Measurements from ENCODE around the gene SKP2.
"Not testable (repeated sequence)": the region's sequence is repeated elsewhere in the genome, so short reads cannot be mapped to it uniquely, and the experiment has no call there.

The SKP2 gene

DNA sequence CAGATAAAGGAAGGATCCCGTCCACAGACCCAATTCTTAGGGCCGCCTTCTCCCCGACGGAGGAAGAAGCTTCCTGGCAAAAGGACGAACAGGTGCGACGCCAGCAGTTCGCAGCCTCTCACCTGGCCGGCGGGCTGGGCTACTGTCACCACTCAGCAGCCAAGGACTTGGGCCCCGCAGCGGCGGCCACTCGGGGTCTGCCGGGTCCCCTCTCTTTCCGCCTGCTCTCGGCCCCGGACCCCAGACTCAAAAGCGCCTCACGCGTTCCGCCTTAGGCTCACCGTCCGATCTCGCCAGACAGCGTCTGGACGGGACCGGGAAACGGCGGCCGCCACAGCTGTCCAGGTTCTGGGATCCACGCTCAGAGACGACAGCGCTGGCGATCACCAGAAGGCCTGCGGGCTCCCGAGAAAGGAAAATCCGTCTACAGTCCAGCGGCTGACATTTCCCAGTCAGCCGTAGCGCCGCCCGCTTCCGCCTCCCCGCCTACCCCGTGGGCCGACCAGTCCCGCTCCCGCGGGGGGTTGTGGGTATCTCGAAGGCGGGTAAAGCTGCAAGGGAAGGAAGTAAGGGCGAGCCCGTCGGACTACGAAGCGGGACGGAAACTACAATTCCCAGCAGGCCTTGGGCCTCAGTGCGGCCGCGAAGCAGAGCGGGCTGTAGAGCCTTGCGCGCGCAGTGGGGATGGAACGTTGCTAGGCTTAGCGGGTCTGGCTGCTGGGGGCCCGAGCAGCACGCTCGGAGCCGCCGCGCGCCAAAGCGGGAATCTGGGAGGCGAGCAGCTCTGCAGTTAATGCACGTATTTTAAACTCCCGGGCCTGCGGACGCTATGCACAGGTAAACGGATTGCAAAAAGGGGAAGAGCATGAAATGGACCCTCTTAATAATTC is at the start of gene SKP2, which contains the start of gene LMBRD2:
TSS of gene SKP2 (plus strand) at position 678 of the 890 bp plus-strand sequence. CDS start at position 830, 152 bp downstream.
TSS of gene LMBRD2 (minus strand) at position 454 of the 890 bp plus-strand sequence. CDS start 8,538 bp downstream, outside the sequence.
- peak; percentile 99 for DNase-seq

DNA sequence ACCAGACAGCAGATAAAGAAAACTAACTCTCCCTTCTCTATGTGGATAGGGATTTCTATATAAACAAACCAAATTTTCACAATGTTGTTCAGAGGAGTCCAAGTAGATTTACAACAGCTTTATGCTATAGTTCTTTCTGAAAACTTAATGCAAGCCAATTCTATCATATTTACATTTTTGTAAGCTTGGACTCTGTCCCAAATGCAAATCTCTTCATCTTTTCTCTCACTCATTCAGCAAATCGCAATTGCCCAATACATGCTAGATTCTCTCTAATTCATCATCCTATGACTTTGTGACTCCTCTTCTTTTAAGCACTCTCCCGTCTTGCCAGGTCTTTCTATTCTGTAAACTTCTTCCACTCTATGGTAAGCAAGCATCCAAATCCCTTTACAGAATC is 46.1 kb upstream of the SKP2 start:
- DNase-seq, result no peak

DNA sequence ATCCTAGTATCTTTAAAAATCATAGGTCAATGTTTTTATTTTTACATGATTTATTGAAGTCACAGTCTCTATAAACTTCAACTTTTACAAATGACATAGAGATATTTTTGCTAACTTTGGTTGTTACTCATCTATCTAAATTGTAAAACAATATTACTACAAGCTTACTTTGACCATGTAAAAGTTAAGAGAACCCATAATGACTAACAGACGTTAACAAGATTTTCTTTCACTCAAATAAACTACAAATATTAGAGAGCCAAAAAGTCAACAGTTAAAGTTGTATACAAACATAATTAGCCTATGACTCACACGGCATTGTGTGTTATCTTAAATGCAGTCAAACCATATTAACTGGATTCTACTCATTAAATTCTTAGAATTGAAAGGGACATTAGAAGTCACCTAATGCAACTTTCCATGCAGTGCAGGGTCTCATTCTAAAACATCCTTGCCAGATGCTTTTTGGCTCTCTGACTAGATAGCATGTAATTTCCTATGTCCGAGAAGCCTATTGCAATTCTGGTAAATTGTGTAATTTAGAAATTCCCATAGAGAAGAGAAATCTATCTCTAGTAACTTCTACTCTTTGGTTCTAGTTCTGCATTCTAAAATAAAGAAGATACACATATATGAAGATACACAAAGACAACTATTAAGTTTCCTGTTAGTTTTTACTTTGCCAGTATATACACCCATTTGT is 43.0 kb upstream of the SKP2 start:
- no peak for DNase-seq

DNA sequence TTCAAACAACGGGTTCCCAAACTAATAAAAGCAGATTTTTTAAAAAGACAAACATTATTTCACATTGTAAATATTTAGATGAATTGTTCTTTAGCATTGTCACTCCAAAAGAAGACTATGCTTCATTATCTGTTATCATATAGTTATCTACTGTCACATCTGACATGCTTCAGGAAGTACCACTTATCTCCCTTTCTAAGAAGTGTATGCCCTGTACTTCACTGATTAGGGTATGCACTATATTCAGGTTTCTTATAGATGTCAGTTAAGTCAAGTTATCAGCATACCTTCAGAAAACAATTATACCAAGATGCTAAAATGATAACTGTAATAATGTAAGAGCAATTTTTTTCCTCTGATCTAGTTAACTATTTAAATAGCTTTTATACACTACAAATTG is 40.7 kb upstream of the SKP2 start:
- no peak for DNase-seq

DNA sequence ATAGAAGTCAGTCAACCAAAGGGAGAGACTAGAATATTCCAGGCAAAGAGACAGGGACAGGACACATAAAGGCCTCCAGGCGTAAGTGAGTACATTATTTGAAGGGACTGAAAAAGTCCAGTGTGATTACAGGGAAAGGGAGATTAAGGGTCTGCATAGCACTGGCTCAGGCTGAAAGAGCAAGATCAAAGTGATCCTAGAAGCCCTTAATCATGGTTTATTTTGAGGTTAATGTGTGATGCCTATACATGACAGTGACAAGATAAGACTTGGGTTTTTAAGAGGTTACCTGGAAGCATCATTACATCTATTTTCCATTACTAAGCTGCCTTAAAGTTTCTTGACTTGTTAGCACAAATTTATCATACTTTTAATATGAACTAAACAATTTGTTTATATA is 26.0 kb upstream of the SKP2 start:
- no peak for DNase-seq

DNA sequence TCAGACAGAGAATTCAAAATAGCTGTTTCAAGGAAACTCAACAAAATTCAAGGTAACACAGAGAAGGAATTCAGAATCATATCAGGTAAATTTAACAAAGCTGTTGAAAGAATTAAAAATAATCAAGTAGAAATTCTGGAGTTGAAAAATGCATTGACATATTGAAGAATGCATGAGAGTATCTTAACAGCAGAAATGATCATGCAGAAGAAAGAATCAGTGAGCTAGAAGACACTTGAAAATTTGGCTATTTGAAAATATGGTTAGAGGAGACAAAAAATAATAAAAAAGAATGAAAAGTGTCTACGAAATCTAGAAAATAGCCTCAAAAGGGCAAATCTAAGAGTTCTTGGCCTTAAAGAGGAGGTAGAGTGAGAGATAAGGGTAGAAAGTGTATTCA is 23.1 kb upstream of the SKP2 start:
- DNase-seq, result no peak

DNA sequence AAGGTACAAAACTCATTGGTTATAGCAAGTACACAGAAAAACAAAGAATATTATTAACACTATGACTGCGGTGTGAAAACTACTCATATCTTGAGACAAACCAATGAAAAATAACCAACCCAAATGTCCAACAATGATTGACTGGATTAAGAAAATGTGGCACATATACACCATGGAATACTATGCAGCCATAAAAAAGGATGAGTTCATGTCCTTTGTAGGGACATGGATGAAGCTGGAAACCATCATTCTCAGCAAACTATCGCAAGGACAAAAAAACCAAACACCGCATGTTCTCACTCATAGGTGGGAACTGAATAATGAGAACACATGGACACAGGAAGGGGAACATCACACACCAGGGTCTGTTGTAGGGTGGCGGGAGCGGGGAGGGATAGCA is 22.2 kb upstream of the SKP2 start:
- not testable (repeated sequence) for DNase-seq

DNA sequence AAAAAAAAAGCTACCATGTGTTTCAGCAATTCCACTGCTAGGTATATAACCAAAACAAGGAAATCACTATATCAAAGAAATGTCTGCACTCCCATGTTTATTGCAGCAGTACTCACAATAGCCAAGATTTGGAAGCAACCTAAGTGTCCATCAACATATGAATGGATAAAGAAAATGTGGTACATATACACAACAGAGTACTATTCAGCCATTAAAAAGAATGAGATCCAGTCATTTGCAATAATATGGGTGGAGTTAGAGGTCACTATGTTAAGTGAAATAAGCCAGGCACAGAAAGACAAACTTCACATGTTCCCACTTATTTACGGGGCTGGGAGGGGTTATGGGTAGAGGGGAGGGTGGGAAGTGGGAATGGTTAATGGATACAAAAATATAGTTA is 18.9 kb upstream of the SKP2 start:
- DNase-seq, result not testable (repeated sequence)

DNA sequence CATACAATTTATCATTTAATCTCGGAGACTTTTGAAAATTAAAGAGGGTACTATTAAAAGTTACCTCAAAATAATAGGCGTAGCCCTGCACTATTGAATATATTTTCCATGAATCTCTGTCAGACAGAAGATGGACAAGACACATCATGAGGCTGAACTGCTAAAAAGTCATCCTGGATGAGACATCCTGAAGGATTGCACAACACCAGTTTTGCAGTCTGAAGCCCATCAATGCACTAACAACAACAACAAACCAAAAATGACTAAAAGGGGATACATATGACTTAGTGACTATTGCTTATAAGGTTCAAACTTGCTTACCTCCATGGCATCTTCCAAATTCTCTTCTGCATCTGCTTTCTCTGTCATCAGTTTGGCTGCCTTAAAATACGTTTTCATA is 15.9 kb upstream of the SKP2 start:
- no peak for DNase-seq

DNA sequence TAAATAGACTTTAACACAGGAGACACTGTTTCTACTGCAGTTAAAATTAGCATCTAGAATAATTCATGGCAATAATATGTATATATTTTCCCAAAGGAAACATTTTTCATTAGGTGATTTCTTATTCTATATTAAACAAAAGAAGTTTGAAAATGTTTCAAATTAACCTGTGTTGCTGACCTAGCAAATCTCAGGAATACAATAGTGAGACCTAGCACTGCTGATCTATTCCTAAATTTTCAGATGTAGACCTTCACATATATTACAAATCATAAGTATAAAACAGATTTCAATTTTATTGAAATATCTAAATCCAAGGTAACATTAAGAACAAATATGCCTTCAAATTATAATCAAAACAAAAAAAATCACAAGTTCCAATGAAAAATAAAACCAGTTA is 15.3 kb upstream of the SKP2 start:
- no peak for DNase-seq

DNA sequence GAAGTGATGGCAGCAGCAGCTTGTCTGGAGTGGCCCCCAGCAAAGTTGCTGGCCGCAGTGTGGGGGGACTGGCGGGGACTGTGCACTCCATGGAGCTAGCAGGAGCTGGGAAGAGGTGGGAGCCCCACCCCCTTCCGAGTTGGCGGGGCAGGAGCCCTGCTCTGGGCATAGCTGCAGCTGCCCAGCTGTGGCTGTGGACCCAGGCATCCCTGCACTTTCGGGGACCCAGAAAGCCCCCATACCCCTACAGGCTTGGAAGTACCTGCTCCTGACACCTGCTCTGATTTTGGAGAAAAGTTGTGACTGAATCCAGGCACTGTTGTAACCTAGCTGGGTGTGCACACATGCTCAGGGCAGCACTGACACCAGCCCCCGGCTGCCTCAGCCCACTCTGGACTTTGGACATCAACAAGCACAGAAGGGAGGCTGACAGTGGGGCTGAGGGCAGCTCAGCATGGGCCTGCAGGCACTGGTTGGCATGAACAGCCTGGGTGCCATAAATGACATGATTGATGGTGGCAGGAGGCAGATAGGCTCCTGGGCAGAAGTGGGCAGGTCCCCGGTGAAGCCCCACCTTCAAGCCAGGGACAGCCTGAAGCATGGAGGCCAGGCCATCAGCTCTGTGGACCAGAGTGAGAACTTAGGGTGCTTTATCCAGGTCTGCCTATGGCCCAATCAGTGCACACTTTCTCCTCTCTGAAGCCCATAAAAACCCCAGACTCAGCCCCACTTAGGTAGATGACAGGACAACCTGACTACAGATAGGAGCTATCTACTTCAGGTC is 12.8 kb upstream of the SKP2 start:
- DNase-seq, result no peak

DNA sequence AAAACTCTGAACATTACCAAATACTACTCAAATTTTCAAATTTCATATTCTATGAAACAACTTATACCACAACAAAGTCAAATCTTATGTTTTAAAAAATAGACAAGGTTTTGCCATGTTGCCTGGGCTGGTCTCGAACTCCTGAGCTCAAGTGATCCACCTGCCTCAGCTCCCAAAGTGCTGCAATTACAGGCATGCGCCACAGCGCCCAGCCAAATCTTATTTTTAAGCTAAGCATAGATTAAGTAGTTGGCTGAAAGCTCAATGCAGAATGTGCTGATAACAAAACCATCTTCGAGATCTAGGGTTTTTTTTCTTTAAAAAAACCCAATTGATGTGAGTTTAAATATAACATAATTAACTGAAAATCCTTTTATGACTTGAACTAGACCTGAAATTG is 6.6 kb upstream of the SKP2 start:
- DNase-seq, result no peak

DNA sequence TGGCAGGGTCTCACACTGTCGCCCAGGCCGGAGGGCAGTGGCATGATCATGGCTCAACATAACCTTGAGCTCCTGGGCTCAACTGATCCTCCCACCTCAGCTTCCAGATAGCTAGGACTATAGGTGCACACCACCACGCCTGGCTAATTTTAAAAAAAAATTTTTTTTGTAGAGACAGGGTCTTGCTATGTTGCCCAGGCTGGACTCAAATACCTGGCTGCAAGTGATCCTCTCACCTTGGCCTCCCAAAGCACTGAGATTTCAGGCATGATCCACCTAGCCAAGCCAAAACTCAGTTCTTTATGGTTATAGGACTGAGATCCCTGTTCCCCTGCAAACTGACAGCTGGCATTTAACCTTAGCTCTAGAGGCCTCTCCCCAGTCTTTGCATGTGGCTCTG is 5.5 kb upstream of the SKP2 start:
- no peak for DNase-seq

DNA sequence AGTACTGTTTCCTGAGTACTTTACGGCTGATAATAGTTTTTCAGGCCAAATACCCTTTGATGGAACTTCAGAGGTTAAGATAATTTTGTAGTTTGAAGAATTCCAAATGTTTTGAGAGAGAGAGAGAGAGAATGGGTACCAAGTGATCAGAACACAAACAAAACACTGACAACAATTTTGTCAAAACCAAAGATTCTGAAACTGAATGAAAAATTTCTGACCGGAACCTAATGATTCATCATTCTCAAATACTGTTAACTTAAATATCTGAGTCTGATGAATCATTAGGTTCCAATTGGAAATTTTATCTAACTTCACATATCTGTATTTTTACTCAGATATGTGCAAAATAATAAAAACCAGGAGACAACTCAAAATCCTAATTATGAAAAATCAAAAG is 4.2 kb upstream of the SKP2 start:
- DNase-seq, result no peak

DNA sequence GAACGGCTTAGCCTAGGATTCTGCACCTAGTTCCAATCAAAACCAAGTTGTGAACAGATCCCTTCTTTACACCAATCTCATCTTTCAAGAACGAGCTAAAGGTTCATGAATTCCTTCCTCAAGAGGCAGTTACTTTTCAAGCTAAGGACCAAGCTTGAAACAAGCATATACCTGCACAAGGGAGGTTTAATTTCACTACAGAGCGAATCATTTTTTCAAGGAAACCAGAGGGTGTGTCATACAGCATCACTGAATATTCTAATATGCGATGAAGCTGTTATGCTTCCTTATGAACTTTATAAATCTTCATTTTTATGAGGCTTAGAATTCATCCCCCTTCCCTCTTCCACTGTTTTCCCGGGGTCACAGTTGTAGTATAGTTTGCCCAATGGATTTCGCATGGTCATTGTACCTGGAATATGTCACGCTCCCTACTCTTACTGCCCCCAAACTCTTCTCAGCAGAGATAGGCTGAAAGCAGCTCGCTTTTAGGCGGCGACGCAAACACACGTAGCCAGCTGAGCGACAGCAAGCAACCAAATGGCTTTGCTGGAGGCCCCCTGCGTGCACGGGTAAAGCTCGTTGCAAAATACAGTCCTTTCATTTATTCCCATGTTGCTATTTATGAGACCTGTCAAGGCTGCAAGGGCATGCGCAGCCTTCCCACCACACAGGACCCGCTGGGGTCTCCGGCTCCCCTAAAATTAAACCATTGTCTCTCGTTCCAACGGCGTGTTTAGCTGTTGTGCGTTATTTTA is 1.1 kb upstream of the SKP2 start:
- DNase-seq, result peak; percentile 57

DNA sequence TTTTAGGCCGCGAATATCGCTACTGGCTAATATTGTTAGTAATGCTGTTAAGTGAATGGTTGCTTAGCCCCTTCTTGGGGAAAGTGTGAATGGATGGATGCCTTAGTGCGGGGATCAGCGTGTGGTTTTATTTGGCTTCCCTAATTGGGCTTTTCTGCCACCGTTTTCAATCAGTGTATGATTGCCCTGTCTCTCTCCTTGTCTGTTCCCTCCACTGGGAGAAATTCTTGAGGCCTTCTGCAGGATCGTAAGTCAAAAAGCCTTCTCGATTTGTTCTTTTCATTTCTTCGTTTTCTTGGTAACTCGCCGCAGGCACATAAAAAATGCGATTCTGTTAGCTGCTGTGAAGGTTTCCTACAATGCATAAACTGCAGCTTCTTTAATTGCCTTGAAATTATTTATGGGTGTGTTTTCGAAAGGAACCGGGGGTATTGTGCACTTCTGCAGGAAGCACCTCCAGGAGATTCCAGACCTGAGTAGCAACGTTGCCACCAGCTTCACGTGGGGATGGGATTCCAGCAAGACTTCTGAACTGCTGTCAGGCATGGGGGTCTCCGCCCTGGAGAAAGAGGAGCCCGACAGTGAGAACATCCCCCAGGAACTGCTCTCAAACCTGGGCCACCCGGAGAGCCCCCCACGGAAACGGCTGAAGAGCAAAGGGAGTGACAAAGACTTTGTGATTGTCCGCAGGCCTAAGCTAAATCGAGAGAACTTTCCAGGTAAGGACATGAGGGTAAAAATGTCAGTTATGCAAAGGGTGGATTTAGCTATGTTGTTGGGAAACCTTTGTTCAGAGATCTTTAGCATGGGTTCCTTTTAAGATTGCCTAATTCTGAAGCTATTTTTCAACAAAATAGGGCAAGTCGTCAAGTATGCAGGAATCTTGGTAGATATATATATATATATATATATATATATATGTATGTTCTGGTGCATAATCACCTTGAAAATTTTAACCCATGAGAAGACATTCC is 700 bp downstream of the SKP2 start:
- peak; percentile 41 for DNase-seq

DNA sequence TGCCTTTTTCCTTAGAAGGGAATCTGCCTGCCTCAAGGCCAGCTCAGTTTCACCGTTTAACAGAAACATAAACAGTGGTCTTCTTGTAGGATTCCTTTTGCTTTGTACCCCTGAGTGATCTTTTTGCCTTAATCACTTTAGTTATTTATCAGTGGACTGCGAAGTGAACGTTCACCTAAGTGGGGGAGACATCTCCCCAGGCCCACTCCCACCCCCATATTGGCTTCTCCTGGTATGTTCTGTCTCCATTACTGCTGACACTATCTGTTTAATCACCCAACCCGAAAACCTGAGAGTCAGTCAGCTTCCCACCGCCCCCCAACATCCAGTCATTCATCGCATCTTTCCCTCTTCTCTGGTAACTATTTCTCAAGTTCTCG is 1.4 kb downstream of the SKP2 start:
- DNase-seq, result no peak

DNA sequence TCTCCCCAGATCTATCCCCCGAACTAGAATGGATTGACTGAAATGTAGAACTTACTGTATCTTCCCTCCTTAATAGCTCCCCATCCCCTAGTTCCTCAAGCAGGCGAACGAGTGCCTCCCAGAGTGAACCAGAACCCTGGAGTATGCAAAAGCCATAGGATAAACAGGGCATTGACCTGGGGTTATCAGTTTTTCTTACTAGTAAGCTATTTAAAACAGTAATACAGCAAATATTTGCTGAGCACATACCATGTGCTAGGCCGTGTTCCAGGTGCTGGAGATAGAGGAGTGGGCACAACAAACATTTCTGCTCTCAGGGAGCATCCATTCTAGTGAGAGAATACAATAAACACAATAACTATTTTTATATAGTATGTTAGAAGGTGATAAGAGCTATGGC is 1.8 kb downstream of the SKP2 start:
- no peak for DNase-seq

DNA sequence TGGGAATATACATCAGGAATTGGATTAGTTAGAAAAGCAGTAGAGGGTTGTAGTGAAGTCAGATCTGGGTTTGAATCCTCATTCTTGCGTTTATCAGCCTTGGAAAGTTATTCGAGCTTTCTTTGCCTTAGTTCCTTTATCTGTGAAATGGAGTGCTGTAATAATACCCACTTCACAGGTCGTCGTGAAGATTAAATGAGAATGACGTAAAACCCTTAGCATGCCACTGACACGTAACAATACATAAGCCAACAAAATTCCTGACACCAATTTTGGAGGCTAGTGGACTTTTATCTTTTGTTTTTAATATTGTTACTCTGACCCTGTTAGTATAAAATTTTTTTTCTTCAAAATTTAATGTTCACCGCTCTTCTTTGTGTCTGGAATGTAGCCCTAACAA is 3.4 kb downstream of the SKP2 start:
- DNase-seq, result no peak

DNA sequence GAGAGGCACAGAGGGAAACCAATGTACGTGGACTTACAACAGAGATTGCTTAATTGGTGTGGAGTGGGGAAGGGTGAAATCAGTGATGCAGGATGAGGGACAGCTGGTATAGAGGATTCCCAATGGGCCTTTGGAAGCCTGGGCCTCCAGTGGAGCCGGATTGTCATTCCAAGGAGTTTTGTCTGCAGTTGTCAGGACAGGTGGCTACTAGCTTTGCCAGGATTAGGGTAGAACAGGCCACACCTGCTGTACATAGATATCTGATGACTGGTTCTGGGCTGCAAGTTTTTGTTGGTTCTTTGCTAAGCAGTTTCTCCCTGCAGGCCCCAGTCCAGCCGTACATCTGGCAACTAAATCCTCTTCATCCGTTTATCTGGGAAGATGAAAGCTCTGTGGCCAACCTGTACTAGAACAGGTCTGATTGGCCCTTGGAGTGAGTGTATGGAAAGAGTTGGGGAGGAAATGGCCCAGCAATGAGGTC is 4.2 kb downstream of the SKP2 start:
- no peak for DNase-seq

DNA sequence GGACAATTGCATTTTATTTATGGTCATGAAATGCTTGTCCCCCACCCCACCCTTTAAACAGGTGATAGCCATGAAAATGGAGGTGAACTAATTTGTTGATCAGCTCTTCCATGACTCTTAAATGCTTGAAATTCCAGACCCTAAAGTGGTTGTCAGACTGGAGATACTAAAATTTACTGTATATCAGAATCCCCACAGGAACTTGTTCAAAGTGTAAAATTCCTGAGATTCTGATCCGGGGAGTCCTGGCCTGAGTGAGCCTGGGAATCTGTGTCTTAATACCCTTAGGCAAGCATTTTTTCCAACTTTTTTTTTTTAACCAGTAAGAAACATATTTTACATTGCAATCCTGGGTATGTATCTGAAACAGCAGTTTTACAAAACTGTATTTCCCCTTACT is 4.7 kb downstream of the SKP2 start:
- DNase-seq, result no peak

All from SHP77 treated with DMSO at 0.1 percent for 48 hours (cell line).